HG02870 (cell line): ENCODE results near the gene TPRG1.

Experiments used
- ATAC-seq: cut with Tn5 transposase; IDR thresholded peaks from one replicate; pipeline ENCODE4 v1.9.1; 2021; ENCODE audit warnings: mild to moderate bottlenecking, moderate library complexity; ENCODE audit not compliant: unreplicated experiment

The TPRG1 gene

GRCh38 chr3:189276444-189277219 is 104.9 kb downstream of the TPRG1 start:
- ATAC-seq, result no peak

- ATAC-seq, result no peak
These were observed 105.9 kb downstream of the TPRG1 start for GRCh38 chr3:189277711-189278110.

GRCh38 chr3:189278221-189278620 is 106.5 kb downstream of the TPRG1 start:
- ATAC-seq, result no peak

GRCh38 chr3:189282189-189282588 is 110.4 kb downstream of the TPRG1 start:
- no peak for ATAC-seq

- ATAC-seq, result no peak
These were observed 111.0 kb downstream of the TPRG1 start for GRCh38 chr3:189282741-189283140.

- no peak for ATAC-seq
These were observed 114.4 kb downstream of the TPRG1 start for GRCh38 chr3:189286188-189286587.

- no peak for ATAC-seq
These were observed 115.1 kb downstream of the TPRG1 start for GRCh38 chr3:189286916-189287315.

GRCh38 chr3:189288348-189289235 is 116.8 kb downstream of the TPRG1 start:
- peak; percentile 89 for ATAC-seq

- ATAC-seq, result no peak
These were observed 117.5 kb downstream of the TPRG1 start for GRCh38 chr3:189289251-189289650.

- no peak for ATAC-seq
These were observed 121.1 kb downstream of the TPRG1 start for GRCh38 chr3:189292667-189293484.

- no peak for ATAC-seq
These were observed 122.9 kb downstream of the TPRG1 start for GRCh38 chr3:189294649-189295048.

GRCh38 chr3:189295089-189295488 is 123.3 kb downstream of the TPRG1 start:
- ATAC-seq, result no peak

GRCh38 chr3:189297932-189298331 is 126.2 kb downstream of the TPRG1 start:
- ATAC-seq, result no peak

GRCh38 chr3:189298469-189299375 is 127.0 kb downstream of the TPRG1 start:
- ATAC-seq, result no peak

- no peak for ATAC-seq
These were observed 128.6 kb downstream of the TPRG1 start for GRCh38 chr3:189300345-189300744.

GRCh38 chr3:189301479-189301878 is 129.7 kb downstream of the TPRG1 start:
- no peak for ATAC-seq

GRCh38 chr3:189303584-189303983 is 131.8 kb downstream of the TPRG1 start:
- no peak for ATAC-seq

GRCh38 chr3:189304465-189305351 is 132.9 kb downstream of the TPRG1 start:
- no peak for ATAC-seq

- peak; percentile 78 for ATAC-seq
These were observed 133.6 kb downstream of the TPRG1 start for GRCh38 chr3:189305412-189305811.
